Nephron (organoid): ENCODE results near the gene SRGAP2C.
"Not testable (repeated sequence)": the region's sequence is repeated elsewhere in the genome, so short reads cannot be mapped to it uniquely, and the experiment has no call there.

Source experiments
- H3K27ac Mint-ChIP-seq, 3 experiments: 2 replicates each; pipeline ENCODE4 v1.8.0; 2020; ENCODE audit warnings: mixed read lengths in 3 of 3, mild to moderate bottlenecking in 2 of 3, moderate library complexity in 1 of 3
- H3K27me3 Mint-ChIP-seq: 2 replicates; pipeline ENCODE4 v1.8.0; 2021; ENCODE audit warnings: low read depth, mild to moderate bottlenecking, moderate library complexity, mixed read lengths
- H3K36me3 Mint-ChIP-seq: 2 replicates; pipeline ENCODE4 v1.8.0; 2020; ENCODE audit warnings: low read depth, mixed read lengths
- H3K4me1 Mint-ChIP-seq: 2 replicates; pipeline ENCODE4 v1.8.0; 2020; ENCODE audit warnings: mixed read lengths
- H3K4me3 Mint-ChIP-seq, 3 experiments: 2 replicates each; pipeline ENCODE4 v1.8.0; 2020; ENCODE audit warnings: mild to moderate bottlenecking in 3 of 3, mixed read lengths in 3 of 3, moderate library complexity in 2 of 3
- H3K9me3 Mint-ChIP-seq: 2 replicates; pipeline ENCODE4 v1.8.0; 2020; ENCODE audit warnings: mixed read lengths

Gene SRGAP2C

DNA sequence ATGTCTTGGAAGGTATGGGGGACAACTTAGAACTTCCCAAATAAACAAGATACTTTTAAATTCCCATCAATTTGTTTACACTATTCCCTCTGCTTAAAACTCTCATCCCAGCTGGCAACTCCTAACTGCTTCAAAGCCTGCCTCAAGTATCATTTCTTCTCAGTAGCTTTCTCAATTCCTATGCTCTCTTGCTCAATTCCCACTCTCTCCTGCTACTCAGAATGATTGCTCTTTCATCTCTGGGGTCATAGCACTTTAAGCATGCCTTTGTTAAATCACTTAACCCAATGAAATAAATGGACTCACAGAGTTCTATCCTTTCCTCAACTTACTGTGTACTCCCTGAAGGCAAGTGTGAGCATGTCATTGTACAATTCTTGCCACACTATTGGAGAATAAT is 19.5 kb upstream of the SRGAP2C start:
- not testable (repeated sequence) for H3K9me3 Mint-ChIP-seq, H3K27ac Mint-ChIP-seq, H3K4me3 Mint-ChIP-seq, H3K27me3 Mint-ChIP-seq, H3K36me3 Mint-ChIP-seq, H3K4me1 Mint-ChIP-seq

DNA sequence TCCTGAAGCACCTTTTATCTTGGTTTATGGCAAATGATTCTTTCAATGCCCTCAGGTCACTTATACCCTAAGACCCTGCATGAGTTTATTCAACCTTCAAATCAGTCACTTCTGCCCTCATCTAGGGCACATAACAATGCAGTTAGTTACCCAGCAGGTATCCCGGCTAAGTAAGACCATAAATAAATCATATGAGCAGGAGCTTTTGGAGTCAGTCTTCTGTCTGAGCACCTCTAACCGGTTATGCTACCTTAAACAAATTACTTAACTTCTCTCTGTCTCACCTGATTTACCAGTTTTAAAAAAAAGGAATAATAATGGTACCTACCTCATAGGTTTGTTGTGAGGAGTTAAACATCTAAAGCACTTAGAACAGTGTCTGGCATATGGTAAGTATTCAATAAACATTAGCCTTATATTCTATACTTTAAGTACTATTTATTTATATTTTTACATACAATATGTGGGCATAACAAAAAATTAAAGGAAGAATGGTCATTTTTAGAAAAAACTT is 17.5 kb upstream of the SRGAP2C start:
- not testable (repeated sequence) for H3K27ac Mint-ChIP-seq, H3K36me3 Mint-ChIP-seq, H3K4me3 Mint-ChIP-seq, H3K27me3 Mint-ChIP-seq, H3K4me1 Mint-ChIP-seq, H3K9me3 Mint-ChIP-seq

DNA sequence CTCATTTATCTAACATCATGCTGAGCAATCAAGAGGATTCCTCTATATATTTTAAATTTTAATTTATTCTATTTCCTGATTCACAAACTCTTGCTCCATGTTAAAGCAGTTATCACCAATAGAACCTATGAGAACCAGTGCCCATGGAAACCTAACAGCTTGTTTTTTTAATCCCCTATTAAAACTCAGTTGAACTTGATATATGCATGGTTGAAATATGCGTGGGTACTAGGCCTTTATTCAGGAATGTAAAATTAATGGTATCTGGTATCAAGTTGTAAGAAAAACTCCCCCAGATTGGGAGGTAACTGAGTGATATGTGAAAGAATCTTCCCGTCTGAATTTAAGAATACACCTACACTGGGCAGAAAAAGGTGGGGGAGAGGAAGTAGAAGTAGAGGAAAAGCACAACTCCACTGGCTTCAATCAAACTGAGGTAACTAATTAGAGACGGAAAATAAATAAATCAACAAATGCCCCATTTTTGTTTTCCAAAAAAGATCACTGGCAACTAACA is 16.6 kb upstream of the SRGAP2C start:
- H3K36me3 Mint-ChIP-seq, H3K27ac Mint-ChIP-seq, H3K4me3 Mint-ChIP-seq, H3K27me3 Mint-ChIP-seq, H3K9me3 Mint-ChIP-seq, H3K4me1 Mint-ChIP-seq: not testable (repeated sequence)

DNA sequence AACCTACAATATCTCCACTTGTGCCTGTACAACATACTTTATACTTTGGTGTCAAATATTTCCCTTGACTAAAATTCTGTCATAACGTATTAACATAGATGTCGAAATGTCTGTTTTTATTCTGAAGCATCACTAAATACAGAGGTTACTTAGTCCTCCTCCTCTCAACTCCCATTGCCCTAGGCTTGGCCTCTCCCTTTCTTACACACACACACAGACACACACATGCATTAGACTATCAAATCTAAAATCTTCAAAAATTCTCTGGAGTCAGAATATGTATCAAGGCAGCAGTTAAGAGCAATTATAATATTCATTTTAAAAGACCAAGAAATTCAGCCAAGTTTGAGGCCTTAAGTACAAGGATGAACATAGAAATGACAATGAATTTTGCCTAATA is 8.1 kb upstream of the SRGAP2C start:
- H3K27me3 Mint-ChIP-seq, H3K27ac Mint-ChIP-seq, H3K4me1 Mint-ChIP-seq, H3K36me3 Mint-ChIP-seq, H3K4me3 Mint-ChIP-seq, H3K9me3 Mint-ChIP-seq: not testable (repeated sequence)

DNA sequence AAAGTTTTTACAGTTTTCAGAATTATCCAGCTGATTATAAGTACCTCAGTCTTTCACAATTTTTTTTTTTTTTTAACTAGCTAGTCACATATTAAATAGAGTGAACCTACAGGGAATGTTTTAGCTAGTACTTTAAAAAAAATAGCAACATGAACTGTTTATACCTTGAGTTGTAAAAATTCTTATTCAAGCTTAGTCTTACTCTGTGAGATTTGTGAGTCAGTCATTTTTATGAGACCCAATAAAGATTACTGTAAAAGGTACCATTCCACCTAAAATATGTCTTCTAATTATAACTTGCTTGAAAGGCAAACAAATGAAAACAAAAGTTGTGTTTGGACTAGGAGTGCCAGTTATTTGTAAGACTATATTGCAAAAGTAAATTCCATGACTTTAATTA is 6.6 kb upstream of the SRGAP2C start:
- not testable (repeated sequence) for H3K27me3 Mint-ChIP-seq, H3K36me3 Mint-ChIP-seq, H3K4me3 Mint-ChIP-seq, H3K4me1 Mint-ChIP-seq, H3K9me3 Mint-ChIP-seq, H3K27ac Mint-ChIP-seq

DNA sequence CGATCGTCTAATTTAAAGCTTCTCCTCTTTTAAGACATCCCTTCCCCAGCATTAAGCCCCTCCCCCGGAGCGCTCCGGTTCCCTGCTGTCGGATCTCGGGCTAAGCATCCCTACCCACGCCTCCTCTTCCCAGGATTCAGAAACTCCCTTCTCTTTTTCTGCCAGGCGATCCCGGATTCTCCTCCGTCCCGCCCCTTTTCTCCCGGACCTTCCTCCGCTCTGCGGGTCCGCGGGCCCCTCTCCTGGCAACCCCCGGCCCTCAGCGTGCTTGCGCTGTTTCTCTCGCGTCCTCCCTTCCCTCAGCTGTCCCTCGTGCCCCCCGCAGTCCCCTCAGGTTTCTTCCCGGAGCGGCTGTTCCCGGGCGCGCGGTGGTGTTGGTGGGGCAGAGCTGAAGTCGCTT is 908 bp upstream of the SRGAP2C start:
- not testable (repeated sequence) for H3K36me3 Mint-ChIP-seq, H3K4me1 Mint-ChIP-seq, H3K27ac Mint-ChIP-seq, H3K27me3 Mint-ChIP-seq, H3K9me3 Mint-ChIP-seq
- H3K4me3 Mint-ChIP-seq = peak overlapping the region in 2 of 3 experiments; percentile 47 to 64

DNA sequence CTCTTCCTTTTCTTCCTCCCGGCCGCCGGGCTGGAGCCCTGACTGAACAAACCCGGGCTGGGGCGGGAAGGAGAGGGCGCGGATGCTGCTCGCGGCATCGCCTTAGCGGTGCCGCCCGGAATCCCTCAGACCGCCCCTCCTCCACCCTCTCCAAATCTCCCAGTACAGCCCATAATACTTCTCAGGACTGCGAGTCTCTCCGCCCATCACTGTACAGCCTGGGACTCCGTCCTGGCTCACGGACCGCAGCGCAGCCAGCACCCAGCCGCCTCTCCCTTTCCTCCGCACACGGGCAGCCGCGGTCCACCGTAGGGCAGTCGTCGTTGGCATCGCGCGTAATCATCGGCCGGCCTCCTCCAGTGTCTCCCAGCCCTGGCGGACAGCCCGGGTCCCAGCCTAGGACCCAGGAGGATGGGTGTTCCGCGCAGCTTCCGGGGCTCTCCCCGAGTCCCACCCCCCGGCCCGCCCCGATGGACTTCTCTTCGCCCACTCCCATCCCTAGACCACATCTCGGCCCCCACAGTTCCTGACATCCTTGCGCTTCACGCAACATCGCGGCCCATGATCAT is 449 bp downstream of the SRGAP2C start:
- H3K36me3 Mint-ChIP-seq, H3K9me3 Mint-ChIP-seq, H3K27me3 Mint-ChIP-seq, H3K4me1 Mint-ChIP-seq: not testable (repeated sequence)
- peak overlapping the region; percentile 57 to 89 (median 75) for H3K27ac Mint-ChIP-seq
- H3K4me3 Mint-ChIP-seq = peak overlapping the region; percentile 86 to 95 (median 88)

DNA sequence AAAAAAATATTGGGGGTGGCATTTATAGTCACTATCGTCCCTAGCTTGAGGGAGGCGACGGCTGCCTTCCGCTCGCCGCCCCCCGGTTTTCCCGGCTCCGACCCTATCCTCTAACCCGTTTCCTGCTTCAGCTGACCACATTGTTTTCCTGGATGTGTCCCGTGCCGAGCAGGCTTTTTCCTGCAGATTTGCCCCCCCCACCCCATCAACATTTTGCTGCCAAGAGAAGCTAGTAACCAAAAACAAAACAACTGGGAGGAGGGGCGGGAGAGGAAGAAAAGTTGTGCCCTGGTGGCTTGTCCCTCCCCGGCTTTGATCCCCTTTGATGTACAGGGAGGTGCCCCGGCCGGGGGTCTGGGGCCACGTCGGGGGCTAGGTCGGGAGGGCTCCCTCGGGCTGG is 1.4 kb downstream of the SRGAP2C start:
- H3K4me1 Mint-ChIP-seq, H3K27me3 Mint-ChIP-seq, H3K36me3 Mint-ChIP-seq, H3K27ac Mint-ChIP-seq, H3K9me3 Mint-ChIP-seq, H3K4me3 Mint-ChIP-seq: not testable (repeated sequence)

DNA sequence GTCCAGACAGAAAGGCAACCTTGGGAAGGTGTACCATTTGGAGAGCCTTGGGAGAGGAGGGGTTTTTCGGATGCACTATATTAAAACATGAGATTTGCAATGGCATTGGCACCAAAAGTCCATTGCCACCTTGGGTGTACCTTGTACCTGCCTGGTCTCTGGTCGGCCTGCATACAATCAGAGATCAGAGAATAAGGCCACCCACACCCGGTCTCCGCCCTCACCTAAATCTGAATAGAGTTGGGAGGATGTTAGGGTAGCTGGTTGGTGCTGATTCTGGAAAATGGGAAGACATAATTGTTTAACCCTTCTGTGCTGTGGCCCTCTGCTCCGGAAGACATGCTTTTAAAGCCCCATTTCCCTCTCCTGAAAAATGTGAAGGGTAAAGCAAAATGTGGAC is 3.1 kb downstream of the SRGAP2C start:
- not testable (repeated sequence) for H3K27ac Mint-ChIP-seq, H3K36me3 Mint-ChIP-seq, H3K4me1 Mint-ChIP-seq, H3K9me3 Mint-ChIP-seq, H3K27me3 Mint-ChIP-seq
- peak overlapping the region; percentile 72 to 88 (median 82) for H3K4me3 Mint-ChIP-seq

DNA sequence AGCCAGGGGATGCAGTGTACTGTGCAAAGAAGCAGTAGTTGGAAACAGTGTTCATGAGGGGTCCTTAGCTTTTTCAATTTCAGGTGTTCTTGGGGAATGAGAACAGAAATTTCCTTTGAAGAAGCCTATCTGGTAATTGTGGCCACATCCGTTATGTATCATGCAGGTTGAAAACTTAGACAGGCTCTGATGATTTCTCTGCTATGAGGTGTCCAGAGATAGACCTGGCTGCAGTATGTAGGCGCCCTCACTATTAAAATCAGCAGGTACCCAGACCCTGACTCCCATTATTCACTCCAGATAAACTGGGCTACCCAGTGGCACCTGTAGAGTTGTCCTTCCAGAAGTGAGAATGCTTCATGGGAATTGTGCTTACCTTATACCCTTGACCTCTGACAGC is 7.7 kb downstream of the SRGAP2C start:
- not testable (repeated sequence) for H3K27me3 Mint-ChIP-seq, H3K4me3 Mint-ChIP-seq, H3K36me3 Mint-ChIP-seq, H3K9me3 Mint-ChIP-seq, H3K4me1 Mint-ChIP-seq, H3K27ac Mint-ChIP-seq

DNA sequence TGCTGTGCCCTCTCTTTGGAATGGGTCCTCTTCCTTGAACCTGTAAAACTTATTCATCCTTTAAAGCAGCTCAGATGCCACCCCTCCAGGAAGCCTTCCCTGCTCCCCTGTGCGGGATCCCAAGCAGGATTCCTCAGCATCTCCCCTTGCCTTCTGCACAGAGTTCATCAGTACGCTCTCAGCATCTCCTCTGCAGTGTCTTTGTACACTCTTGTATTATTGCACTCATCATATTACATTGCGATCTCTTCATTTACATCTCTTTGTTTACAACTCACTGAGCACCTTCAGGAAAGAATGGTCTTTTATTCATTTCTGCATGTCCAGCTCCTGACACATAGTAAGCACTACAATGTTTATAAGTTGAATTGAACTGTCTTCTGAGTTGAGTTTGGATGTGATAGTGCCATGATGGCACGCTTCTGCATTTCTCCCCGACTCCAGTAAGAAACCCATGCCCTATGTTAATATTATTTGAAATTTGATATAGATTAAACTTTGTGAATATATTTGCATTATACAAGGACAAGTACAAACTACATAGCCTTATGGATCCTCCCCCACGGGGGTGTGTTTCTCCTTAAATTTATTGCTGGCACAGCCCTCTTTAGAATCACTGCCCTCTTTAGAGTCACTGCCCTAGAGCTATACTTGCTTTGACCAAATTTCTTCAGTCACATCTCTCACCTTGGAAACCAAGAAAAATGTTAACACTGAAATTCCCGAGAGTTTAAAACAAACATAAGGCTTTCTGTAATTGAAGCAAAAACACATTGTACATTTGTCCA is 12.5 kb downstream of the SRGAP2C start:
- H3K9me3 Mint-ChIP-seq, H3K27ac Mint-ChIP-seq, H3K36me3 Mint-ChIP-seq, H3K4me3 Mint-ChIP-seq, H3K27me3 Mint-ChIP-seq, H3K4me1 Mint-ChIP-seq: not testable (repeated sequence)

DNA sequence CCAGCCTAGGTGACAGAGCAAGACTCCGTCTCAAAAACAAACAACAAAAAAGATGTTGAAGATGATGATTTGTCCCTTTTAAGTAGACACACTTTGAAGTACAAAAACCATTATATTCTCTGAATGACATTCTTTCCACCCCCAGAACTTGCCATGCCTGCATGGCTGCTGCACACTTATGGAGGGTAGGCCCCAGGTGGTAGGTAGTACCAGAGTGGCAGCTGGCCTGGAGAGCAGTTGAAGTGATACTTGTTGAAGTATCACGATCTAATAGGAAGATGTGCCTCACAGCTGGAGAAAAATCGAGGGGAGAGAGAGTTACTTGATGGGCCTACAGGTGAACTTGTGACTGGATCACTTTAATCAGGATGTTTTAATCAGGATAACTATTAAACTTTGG is 15.0 kb downstream of the SRGAP2C start:
- H3K9me3 Mint-ChIP-seq, H3K4me1 Mint-ChIP-seq, H3K27me3 Mint-ChIP-seq, H3K27ac Mint-ChIP-seq, H3K4me3 Mint-ChIP-seq, H3K36me3 Mint-ChIP-seq: not testable (repeated sequence)

DNA sequence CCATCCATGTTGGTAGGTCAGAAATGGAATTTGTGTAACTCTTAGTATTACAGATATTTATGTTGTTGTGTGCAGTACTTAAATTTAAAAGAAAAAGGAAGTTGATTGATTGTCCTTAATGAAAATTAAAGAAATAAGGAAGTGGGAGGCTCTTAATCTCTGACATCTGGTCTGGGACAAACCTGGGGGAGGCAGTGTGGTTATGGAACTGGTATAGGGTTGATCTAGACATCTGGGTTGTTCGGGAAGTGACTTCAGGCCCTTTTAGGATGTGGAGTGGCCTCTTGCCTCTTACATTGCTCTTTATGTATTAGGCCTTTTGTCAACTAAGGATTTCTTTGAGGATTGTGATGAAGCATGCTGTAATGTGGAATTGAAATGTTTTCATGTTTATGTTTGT is 15.5 kb downstream of the SRGAP2C start:
- H3K27ac Mint-ChIP-seq, H3K9me3 Mint-ChIP-seq, H3K27me3 Mint-ChIP-seq, H3K36me3 Mint-ChIP-seq, H3K4me3 Mint-ChIP-seq, H3K4me1 Mint-ChIP-seq: not testable (repeated sequence)

DNA sequence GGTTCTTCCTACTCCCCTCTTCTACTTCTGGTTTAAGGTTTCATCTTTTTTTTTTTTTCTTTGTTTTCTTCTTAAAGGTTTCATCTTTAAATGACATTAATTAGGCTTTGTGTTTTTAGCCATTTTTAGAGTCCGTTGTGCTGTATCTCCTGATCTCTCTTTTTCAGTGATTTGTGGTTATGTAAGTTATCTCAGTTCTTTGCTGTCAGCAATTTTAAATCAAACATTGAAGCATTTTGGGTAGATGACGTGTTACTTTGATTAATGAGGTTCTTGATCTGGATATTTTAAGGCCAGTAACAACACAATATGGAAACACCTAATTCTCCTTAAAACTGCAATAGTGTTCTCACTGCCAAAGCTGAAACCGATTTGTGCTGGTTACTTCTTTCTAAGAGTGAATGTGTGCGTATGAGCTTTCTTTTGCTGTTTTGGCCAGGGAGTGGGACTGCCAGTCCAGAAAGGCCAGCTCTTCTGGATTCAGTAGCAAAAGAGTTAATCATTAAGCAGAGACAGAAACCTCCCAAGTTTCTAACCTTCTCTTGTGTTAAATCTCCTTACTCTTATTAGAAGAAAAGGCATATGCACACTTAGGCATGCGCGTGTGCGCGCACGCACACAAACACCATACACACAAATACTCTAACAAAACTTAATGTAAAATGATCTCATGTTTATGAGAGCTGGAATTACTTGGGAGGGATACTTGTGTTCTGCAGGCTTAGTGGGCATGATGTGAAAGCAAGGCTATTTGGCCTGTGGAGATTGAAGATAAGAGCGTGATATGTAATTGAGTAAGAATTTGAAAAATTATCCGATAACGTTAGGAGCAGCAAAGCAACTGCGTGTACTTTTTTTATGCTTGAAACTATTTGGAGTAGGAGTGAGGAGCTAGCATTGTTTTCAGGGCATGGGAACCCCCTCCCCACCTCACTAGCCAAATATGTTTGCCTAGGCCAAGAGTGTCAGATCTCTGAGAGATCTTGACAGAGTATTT is 16.5 kb downstream of the SRGAP2C start:
- Mint-ChIP-seq H3K4me3 (peak overlapping the region in 1 of 3 experiments; percentile 1), H3K27ac (peak overlapping the region; percentile 16 to 78 (median 65))
- H3K27me3 Mint-ChIP-seq, H3K9me3 Mint-ChIP-seq, H3K4me1 Mint-ChIP-seq, H3K36me3 Mint-ChIP-seq: not testable (repeated sequence)

DNA sequence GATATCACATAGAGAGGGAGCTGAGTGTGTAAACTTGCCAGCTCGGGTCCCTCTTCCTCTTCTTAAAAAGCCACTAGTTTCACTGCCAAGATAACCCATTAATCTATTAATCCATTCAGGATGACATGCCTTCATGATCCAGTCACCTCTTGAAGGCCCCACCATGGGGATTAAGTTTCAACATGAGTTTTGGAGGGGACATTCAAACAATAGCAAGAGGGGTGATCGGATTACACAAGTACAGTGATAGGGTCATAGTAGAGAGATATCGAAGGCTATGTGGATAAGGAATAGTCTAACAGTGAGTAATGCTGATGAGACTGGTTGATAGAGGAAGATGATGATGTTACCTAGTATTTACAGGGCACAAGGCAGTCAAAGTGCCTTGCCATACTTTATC is 18.2 kb downstream of the SRGAP2C start:
- not testable (repeated sequence) for H3K4me1 Mint-ChIP-seq, H3K27ac Mint-ChIP-seq, H3K36me3 Mint-ChIP-seq, H3K4me3 Mint-ChIP-seq, H3K27me3 Mint-ChIP-seq, H3K9me3 Mint-ChIP-seq
